ENCODE data around the gene RFFL.

- TF ChIP-seq CTCF (conservative IDR thresholded peaks at IDR 0.05; ENCODE audit: low read depth, low read length), result no peak
- no peak for TF ChIP-seq FOS (IDR thresholded peaks at IDR 0.05; ENCODE audit: low read depth, low read length)
- no peak for TF ChIP-seq NFE2L2 (IDR thresholded peaks at IDR 0.05; ENCODE audit: low read depth, low read length)
- TF ChIP-seq RAD21 (IDR thresholded peaks at IDR 0.05; ENCODE audit: low read length), result no peak
- no peak for TF ChIP-seq POLR2A (IDR thresholded peaks at IDR 0.05; ENCODE audit: low read depth, low read length)
- no peak for TF ChIP-seq MAZ (IDR thresholded peaks at IDR 0.05; ENCODE audit: borderline replicate concordance, low read depth, low read length)
- no peak for TF ChIP-seq BHLHE40 (IDR thresholded peaks at IDR 0.05; ENCODE audit: low read depth, low read length)
- no peak for TF ChIP-seq RFX5 (IDR thresholded peaks at IDR 0.05; ENCODE audit: low read depth, low read length)
- TF ChIP-seq ELK1 (IDR thresholded peaks at IDR 0.05; ENCODE audit: borderline replicate concordance, low read depth, low read length), result no peak
- no peak for TF ChIP-seq CEBPB (IDR thresholded peaks at IDR 0.05; ENCODE audit: low read depth, low read length)
- no peak for TF ChIP-seq SMC3 (IDR thresholded peaks at IDR 0.05; ENCODE audit: low read depth, low read length)
- no peak for TF ChIP-seq USF2 (IDR thresholded peaks at IDR 0.05; ENCODE audit: low read depth, low read length)
- TF ChIP-seq CHD1 (IDR thresholded peaks at IDR 0.05; ENCODE audit: low read depth, low read length), result no peak
- no peak for TF ChIP-seq RCOR1 (IDR thresholded peaks at IDR 0.05; ENCODE audit: insufficient replicate concordance, low read length)
These were observed 2.4 kb upstream of the RFFL start for GRCh38 chr17:35065880-35066279.
